ENCODE data around the gene TRPC1.
A peak's percentile ranks its signal among the peaks of the same experiment; 100 is the strongest.
"Not testable (repeated sequence)": the region's sequence is repeated elsewhere in the genome, so short reads cannot be mapped to it uniquely, and the experiment has no call there.

Gene TRPC1

DNA sequence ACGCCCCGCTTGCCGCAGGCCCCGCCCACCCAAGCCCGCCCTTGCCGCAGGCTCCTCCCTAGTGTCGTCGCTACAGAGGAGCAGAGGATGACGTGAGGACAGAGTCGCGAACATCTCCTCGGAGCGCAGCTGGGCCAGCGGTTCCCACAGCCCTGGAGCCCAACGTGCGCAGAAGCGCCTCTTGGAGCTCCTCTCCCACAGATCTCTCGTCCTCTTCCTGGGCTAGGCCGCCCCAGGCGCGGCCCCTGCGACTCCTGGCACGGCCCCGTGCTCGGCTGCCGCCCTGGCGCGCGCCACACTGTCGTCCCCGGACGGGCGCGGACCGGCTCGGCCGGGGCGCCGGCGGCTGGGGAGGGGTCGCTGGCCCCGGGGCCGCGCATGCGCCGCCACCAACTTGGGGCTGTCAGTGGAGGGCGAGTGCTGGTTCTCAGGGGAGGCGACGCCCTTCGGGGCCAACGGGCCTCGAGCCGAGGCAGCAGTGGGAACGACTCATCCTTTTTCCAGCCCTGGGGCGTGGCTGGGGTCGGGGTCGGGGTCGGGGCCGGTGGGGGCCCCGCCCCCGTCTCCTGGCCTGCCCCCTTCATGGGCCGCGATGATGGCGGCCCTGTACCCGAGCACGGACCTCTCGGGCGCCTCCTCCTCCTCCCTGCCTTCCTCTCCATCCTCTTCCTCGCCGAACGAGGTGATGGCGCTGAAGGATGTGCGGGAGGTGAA, at the start of gene TRPC1:
TSS of gene TRPC1 (plus strand) at position 67 of the 714 bp plus-strand sequence. CDS start at position 593, 526 bp downstream.
- DNase-seq (ENCODE audit: low spot score) = peak; percentile 93

DNA sequence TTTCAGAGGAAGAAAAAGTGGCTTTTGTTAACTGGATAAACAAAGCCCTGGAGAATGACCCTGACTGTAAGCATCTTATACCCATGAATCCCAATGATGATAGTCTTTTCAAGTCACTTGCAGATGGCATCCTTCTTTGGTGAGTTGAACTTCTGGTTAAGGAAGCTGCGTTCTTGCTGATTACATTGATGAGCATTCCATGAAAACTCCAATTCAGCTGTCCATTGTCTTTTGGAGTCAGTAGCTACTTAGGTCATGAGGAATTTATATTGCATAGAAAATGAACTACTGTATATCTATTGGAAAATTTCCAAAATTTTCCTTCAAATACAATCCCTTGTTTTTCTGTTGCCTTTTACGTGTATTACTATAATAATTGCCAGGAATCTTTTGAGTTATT, 47.7 kb upstream of the TRPC1 start:
- DNase-seq (ENCODE audit: low spot score) = no peak

- no peak for DNase-seq (ENCODE audit: low spot score)
Measured at GRCh38 chr3:142680710-142681109, 43.1 kb upstream of the TRPC1 start.

- no peak for DNase-seq (ENCODE audit: low spot score)
Measured at GRCh38 chr3:142690613-142691012, 33.2 kb upstream of the TRPC1 start.

- no peak for DNase-seq (ENCODE audit: low spot score)
Measured at GRCh38 chr3:142691527-142691926, 32.3 kb upstream of the TRPC1 start.

- no peak for DNase-seq (ENCODE audit: low spot score)
Measured at GRCh38 chr3:142693136-142693853, 30.5 kb upstream of the TRPC1 start.

GRCh38 chr3:142694225-142694624, 29.6 kb upstream of the TRPC1 start:
- no peak for DNase-seq (ENCODE audit: low spot score)

GRCh38 chr3:142705198-142705597, 18.6 kb upstream of the TRPC1 start:
- DNase-seq (ENCODE audit: low spot score) = no peak

DNA sequence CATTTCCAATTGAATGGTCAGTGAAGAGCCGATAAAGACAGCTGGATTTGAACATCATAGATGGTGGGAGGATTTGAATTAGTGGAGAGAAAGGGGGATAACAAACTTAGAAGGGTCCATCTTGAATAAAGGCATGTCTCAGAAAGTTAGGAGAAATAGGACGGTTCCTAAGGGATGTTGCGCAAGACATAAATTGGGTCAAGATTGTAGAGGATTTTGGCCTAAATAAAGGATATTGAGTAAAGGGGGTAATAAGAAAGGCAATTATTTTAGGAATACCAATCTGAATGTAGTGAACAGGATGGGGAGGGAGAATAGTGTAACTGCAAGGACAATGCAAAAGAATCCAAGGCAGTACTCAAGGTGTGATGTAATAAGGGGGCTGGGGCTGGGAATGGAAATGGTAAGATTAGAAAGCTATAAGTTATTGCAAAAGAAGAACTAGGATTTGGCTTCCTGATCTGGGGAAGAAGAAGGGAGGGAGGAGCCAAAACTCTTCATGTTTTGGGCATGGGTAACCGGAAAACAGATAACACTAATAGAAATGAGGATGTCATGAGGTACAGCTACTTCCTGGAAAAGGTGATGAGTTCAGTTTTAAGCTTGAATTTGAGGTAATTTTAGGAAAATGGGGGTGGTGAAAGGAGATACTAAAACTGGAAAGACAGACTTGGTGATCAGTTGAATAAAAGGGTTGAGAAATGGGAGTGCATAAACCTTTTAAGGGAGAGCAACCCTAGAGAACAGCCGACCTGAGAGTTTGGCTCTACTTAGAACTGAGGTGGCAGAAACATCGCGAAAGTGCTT, 17.3 kb upstream of the TRPC1 start:
- no peak for DNase-seq (ENCODE audit: low spot score)

GRCh38 chr3:142709207-142709606, 14.6 kb upstream of the TRPC1 start:
- no peak for DNase-seq (ENCODE audit: low spot score)

DNA sequence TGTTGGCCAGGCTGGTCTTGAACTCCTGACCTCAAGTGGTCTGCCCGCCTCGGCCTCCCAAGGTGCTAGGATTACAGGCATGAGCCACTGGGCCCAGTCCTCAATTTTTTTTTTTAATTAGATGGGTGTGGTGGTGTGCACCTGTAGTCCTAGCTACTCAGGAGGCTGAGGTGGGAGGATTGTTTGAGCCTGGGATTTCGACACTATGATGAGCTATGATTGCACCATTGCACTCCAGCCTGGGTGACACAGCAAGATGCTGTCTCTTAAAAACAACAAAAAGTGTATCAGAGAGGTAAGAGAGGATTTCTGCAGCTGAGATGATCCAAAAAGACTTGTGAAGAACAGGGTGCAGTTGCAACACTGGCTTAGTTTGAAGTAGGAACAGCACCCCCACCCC, 9.0 kb upstream of the TRPC1 start:
- not testable (repeated sequence) for DNase-seq (ENCODE audit: low spot score)

DNA sequence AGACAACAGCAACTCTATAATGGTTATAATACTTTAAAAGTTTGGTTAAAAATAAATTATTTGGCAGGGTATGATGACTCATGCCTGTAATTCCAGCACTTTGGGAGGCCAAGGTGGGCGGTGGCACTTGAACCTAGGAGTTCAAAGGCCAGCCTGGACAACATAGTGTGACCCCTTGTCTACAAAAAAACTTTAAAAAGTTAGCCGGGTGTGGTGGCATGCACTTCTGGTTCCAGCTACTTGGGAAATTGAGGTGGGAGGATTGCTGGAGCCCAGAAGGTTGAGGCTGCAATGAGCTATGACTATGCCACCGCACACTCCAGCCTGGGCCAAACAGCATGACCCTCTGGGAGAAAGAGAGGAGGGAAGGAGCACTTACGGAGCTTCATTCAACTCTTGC, 7.7 kb upstream of the TRPC1 start:
- DNase-seq (ENCODE audit: low spot score) = no peak

DNA sequence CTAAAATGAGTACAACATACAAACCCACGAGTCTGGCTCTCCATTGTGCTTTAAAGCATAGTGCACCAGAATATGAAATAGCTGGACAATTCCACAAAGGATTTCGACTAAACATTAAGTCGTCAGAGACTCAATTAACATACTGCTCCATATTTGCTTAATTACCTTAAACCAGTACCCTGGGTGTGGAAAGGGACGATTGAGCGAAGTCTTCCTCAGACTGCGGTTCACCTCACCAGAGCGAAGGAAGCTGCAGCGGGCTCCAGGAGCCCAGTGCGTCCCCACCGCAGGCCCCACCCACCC, 218 bp upstream of the TRPC1 start:
- no peak for DNase-seq (ENCODE audit: low spot score)

DNA sequence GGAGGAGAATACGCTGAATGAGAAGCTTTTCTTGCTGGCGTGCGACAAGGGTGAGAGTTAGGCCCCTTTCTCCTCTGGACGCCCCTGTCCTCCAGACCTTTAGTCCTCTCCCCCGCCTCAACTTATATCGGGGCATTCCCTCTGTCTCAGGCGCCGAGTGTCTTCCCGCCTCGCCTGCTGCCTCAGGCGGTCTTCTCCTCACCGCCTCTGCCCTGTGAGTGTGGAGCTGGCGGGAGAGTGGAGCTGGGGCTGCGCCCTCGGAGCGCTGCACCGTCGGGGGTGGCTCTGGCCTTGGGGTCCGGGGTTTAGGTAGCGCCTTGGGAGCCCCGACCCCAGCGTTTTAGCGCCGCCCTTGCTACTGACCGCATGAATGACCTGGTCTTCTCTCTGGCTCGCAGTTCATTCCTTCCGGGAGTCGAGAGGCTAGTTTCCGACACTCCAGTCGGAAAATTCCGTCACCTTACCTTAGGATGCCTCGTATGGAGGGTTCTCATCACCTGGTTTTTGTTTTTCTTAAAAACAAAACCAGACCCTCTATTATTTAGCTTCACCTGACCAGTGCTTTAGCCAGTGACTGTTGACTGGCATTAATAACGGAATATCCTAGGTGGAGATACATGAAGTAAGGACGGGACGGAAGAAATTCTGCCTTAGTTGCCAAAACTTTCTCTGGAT, 985 bp downstream of the TRPC1 start:
- DNase-seq (ENCODE audit: low spot score) = peak; percentile 11

DNA sequence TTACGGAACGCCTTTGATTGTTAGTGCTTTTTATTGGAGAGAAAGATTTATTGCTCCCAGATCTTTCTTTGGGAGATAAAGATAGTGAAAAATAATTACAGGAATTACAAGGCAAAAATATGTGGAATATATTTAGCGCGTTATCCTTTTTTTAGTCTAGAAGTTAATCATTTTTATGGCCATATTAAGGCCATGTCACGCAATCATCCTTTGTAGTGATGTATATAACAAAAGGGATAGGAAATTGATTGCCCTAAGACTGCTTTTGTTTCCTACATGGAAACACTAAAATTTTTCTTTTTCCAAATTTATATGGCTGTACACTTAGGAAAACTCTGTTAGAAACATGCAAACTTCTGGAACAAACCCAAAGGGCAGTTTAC, 1.5 kb downstream of the TRPC1 start:
- DNase-seq (ENCODE audit: low spot score) = no peak

- DNase-seq (ENCODE audit: low spot score) = no peak
Measured at GRCh38 chr3:142726017-142726416, 2.2 kb downstream of the TRPC1 start.

- no peak for DNase-seq (ENCODE audit: low spot score)
Measured at GRCh38 chr3:142732066-142732465, 8.2 kb downstream of the TRPC1 start.

DNA sequence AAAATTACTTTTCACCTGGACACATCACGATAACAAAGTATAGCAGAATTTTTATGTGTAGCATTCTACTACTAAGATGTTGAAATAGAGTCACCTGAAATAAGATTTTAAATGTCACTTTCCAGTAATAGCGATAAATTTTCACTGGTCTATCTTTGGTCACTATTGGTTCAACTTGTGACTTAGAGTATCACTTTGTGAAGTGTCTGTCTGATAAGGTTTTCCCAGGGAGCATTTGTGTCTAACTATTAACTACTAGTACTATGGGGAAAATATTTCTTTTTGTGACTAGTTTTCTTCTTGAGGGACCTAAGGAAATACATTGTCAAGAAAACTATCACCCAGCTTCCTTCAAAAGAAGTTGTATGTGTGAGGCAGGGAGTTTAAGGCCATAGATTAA, 11.0 kb downstream of the TRPC1 start:
- DNase-seq (ENCODE audit: low spot score) = no peak

DNA sequence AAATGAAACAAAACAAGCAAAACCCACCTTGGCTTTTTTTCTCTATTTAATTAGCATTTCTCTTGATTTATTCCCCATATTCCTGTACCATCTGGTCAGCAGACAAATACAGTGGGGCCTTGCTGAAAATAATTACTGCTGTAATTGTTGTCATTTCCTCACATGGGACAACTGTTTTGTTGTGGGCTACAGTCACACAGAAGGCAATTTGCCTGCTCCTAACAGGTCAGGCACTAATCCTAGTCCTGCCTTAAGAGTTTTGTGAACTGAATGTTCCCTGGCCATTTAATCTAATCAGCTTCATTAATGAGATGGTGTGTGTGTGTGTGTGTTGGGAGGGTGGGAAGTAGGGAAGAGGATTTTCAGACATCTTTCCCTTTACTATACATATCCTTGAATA, 11.6 kb downstream of the TRPC1 start:
- no peak for DNase-seq (ENCODE audit: low spot score)

DNA sequence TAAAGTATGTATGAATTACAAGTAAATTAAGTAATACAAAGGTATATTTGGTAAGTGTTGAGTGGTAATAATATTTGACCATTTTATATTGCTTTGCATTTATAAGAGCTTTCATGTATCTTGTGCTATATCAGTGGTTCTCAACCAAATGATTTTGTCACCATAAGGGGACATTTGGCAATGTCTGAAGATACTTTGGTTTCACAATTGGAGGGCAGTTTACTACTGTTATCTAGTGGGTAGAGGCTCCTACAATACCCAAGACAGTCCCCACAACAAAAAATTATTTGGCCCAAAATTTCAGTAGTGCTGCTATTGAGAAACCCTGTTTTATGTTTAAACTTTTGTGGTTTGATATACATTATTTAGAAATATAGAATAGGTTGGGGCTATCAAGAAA, 14.6 kb downstream of the TRPC1 start:
- DNase-seq (ENCODE audit: low spot score) = no peak

DNA sequence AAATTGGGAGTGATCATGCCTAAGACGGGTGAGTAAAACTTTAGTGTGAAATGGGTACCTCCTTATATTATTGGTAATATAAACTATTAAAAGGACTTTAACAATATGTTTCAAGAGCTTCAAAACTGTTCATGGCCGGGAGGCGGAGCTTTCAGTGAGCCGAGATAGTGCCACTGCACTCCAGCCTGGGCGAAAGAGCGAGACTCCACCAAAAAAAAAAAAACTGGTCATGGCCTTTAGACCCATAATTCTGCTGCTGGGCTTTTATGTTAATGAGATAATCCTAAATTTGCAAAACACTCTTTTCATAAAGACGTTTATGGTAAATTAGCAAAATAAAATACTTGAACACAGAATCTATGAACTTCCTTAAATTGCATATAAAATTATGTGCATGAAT, 22.8 kb downstream of the TRPC1 start:
- no peak for DNase-seq (ENCODE audit: low spot score)

DNA sequence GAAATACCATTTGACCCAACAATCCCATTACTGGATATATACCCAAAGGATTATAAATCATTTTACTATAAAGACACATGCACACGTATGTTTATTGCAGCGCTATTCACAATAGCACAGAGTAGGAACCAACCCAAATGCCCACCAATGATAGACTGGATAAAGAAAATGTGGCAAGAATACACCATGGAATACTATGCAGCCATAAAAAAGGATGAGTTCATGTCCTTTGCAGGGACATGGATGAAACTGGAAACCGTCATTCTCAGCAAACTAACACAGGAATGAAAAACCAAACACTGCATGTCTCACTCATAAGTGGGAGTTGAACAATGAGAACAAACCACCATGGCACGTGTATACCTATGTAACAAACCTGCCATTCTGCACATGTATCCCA, 26.7 kb downstream of the TRPC1 start:
- DNase-seq (ENCODE audit: low spot score) = not testable (repeated sequence)

- DNase-seq (ENCODE audit: low spot score) = not testable (repeated sequence)
Measured at GRCh38 chr3:142752605-142753004, 28.8 kb downstream of the TRPC1 start.
